SK-N-MC (cell line): Measurements from ENCODE around the gene INPP5A.

Experiments used
- EZH2 ChIP-seq: fragments of 200-600 bp; sonication (generic); IDR thresholded peaks from one replicate; pipeline ENCODE4 v1.6.1; 2017; ENCODE audit warnings: antibody characterized with exemption
- POLR2AphosphoS5 ChIP-seq: IDR thresholded peaks from 2 replicates; pipeline ENCODE4 v1.6.1; 2012; ENCODE audit warnings: mild to moderate bottlenecking, low read depth, low read length, borderline replicate concordance

DNA sequence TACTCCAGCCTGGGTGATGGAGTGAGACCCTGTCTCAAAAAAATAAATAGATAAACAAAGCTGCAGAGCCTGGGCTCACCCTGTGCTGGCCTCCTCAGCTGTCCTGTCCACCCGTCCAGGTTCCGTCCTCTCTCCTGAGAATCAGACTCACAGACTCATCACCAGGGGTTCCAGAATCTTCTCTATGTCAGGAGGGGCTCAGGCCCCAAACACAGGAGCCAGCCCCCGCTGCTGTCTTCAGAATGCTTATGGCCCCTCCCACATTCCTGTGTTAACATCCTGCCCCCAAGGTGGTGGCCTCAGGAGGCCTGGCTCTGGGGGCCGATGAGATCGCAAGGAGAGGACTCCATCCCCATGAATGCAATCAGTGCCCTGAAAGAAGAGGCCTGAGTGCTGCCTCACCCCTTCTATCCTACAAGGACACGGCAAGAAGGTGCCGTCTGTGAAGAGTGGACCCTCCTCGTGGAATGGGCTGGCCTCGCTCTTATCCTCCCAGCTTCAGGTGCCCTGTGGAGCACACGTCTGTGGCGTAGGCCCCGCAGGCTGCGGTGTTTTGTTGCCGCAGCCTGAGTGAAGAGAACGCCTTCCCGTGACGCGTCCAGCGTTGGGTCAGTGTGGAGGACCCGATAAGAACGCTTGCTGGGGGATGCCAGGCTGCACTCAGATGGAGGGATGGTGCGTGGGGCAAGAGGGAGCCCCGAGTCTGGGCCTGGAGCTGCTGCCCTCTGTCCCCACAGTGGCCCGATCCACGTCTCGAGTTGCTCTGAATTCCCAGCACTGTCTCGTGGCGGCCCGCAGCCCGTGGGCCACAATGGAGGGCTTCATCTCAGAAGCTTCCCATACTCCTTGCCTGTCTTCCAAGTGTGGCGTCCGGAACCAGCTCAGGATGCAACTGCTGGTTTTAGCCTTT, 77.1 kb downstream of the INPP5A start:
- no peak for TF ChIP-seq EZH2
- TF ChIP-seq POLR2AphosphoS5 = no peak
